Thymus (tissue), 11 donors: ENCODE measurements around the gene LIMCH1. TPM values are rescaled to one million over a fixed set of nuclear protein-coding genes. Genes with fewer than 3 reads are reported as not detected.
A peak's percentile ranks its signal among the peaks of the same experiment; 100 is the strongest.

Experiments used
- DNase-seq, 9 donors: peaks; one replicate each; pipeline ENCODE4 v3.0.0-alpha.2; 2013; ENCODE audit warnings: low spot score in 9 of 9, low read depth in 6 of 9, missing footprints in 1 of 9
- H3K27ac ChIP-seq, 2 donors: one replicate each; pipeline ENCODE4 v1.5.1; 2013; ENCODE audit warnings: control low read depth in 1 of 2, low read depth in 1 of 2, low read length in 1 of 2, mild to moderate bottlenecking in 1 of 2, moderate library complexity in 1 of 2
- H3K27me3 ChIP-seq, 2 donors: one replicate each; pipeline ENCODE4 v1.5.1; 2013; ENCODE audit warnings: low read length in 1 of 2; ENCODE audit not compliant: control insufficient read depth in 2 of 2, insufficient read depth in 1 of 2
- H3K36me3 ChIP-seq, 2 donors: one replicate each; pipeline ENCODE4 v1.5.1; 2013; ENCODE audit warnings: low read length in 1 of 2, mild to moderate bottlenecking in 1 of 2, moderate library complexity in 1 of 2; ENCODE audit not compliant: control insufficient read depth in 2 of 2, insufficient read depth in 2 of 2
- H3K4me1 ChIP-seq, 2 donors: one replicate each; pipeline ENCODE4 v1.5.1; 2013; ENCODE audit warnings: low read length in 2 of 2; ENCODE audit not compliant: control insufficient read depth in 2 of 2, insufficient read depth in 2 of 2
- H3K4me3 ChIP-seq, 2 donors: one replicate each; pipeline ENCODE4 v1.5.1; 2013; ENCODE audit warnings: low read length in 2 of 2, control low read depth in 1 of 2, mild to moderate bottlenecking in 1 of 2
- H3K9me3 ChIP-seq, 2 donors: one replicate each; pipeline ENCODE4 v1.5.1; 2013; ENCODE audit warnings: low read length in 1 of 2, mild to moderate bottlenecking in 1 of 2; ENCODE audit not compliant: control insufficient read depth in 2 of 2, insufficient read depth in 1 of 2
- WGBS: extraction: QIAGEN DNeasy Blood & Tissue Kit; methylation state at CpG from one replicate; pipeline ENCODE4 v1.1.7; 2013; 5-methylcytosine and 5-hydroxymethylcytosine counted together
- polyA plus RNA-seq: library from polyadenylated mRNA; stranded (reverse); fragments of 200-250 nt; gene quantifications from one replicate; pipeline ENCODE4 v1.2.3, GENCODE V29; 2013
- total RNA-seq: library from RNA; stranded (reverse); fragments of 120-200 nt; gene quantifications from one replicate; pipeline ENCODE4 v1.2.4, GENCODE V29; 2013
- donor health status: healthy.

The LIMCH1 gene
- total and polyA plus RNA-seq, 2 donors = 5.4 to 13.8 TPM

DNA sequence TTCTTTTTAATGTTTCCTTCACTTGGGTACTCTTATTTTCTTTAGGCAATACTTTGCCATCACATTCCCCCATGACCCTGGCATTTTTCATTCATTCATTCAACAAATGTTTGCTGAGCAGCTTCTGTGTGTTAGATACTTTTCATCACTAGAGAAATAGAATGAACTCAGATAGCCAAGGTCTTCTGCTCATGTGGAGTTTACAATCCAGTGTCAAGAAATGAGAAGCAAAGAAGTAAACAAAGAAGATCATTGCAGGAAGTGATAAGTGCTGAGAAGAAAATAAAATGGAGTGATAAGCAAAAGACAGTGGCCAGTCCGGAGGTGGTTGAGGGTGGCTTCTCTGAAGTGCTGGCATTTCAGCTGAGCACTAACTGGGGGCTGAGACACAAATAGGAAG lies 63.1 kb downstream of the LIMCH1 start:
- no peak for DNase-seq
- WGBS = 8% methylated on average over 1 of the region's 1 CpG
- no peaks in the 10 kb centered on the region for H3K27me3 ChIP-seq
- H3K4me3 ChIP-seq = no peak overlapping the region
- H3K27ac ChIP-seq = no peak overlapping the region
- no peaks in the 10 kb centered on the region for H3K9me3 ChIP-seq
- H3K36me3 ChIP-seq = no peaks in the 10 kb centered on the region
- peaks cover 0 to 2% of the 10 kb centered on the region in 2 donors for H3K4me1 ChIP-seq

DNA sequence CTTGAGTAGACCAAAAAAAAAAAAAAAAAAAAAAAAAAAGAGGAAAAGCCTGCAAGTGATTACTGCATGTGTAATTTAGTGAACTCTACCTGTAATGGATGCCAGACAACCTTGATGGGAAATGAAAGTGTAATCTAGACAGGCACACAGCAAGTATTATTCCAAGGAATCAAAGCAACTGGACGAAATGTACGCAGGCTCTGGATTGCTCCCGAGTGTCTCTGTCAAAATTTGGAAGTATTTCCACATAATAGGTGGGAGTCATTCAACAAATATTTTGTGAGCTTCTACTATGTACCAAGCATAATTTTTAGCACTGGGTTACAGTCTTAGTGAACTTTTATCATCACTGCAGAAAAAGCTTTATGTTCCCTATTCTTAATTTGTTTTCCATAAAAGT lies 64.2 kb downstream of the LIMCH1 start:
- Histone ChIP-seq H3K9me3 (no peaks in the 10 kb centered on the region), H3K4me1 (peaks cover 0 to 2% of the 10 kb centered on the region in 2 donors), H3K27ac (no peak overlapping the region), H3K4me3 (no peak overlapping the region), H3K36me3 (no peaks in the 10 kb centered on the region), H3K27me3 (no peaks in the 10 kb centered on the region)
- no peak for DNase-seq
- WGBS = 91% methylated on average over 3 of the region's 3 CpGs

DNA sequence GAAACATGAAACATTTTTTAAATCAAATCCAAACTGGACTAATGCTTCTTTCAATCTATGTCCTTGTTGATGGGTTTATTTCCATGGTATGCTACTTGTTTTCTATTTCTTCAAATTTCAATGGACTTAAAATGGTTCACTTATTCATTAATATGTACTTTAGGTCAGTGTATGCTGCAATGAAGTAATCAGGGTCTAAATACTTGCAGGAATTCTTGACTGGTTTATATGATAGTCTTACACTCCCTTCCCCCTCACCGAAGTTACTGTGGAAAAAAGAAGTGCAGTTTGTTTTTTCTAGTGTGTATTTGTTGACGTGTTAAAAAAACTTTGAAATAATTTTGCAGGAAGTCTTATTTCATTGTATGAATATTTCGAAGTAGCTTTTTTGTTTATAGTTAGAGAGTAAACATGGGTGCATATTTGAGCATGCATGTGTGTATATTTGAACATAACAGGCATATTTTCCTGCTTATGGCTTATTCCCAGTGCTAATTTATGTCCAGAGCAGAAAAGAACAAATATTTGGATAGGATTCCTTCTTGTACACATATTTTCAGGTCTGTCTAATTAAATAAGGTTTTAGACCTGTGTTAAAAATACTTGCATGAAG lies 65.0 kb downstream of the LIMCH1 start:
- H3K27me3 ChIP-seq = no peaks in the 10 kb centered on the region
- no peaks in the 10 kb centered on the region for H3K9me3 ChIP-seq
- H3K4me1 ChIP-seq = peaks cover 0 to 2% of the 10 kb centered on the region in 2 donors
- no peak for DNase-seq
- no peaks in the 10 kb centered on the region for H3K36me3 ChIP-seq
- H3K4me3 ChIP-seq = no peak overlapping the region
- H3K27ac ChIP-seq = no peak overlapping the region
- 94% methylated on average over 3 of the region's 3 CpGs for WGBS

DNA sequence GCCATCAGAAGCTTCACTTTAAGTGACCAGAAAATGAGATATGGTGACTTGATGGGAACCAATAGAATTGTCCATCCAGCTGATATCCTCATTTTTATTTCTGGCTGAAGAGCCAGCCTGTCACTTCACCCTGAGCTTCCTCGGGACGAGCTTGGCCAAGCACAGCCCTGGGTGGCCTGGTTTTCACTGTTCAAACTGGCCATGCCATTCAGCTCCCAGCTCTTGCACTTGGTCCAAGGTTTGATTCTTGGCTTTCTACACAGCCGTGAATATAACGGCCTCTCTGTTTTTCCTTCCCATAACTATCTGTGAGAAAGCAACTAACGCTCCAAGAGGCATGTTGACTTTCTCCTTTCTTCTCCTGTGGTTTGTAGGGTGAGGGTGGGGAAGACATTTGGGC lies 71.9 kb downstream of the LIMCH1 start:
- Histone ChIP-seq H3K9me3 (no peaks in the 10 kb centered on the region), H3K27me3 (no peaks in the 10 kb centered on the region), H3K4me3 (no peak overlapping the region), H3K36me3 (no peaks in the 10 kb centered on the region), H3K27ac (no peak overlapping the region), H3K4me1 (no peaks in the 10 kb centered on the region)
- no peak for DNase-seq
- 96% methylated on average over 5 of the region's 5 CpGs for whole genome bisulfite sequencing

DNA sequence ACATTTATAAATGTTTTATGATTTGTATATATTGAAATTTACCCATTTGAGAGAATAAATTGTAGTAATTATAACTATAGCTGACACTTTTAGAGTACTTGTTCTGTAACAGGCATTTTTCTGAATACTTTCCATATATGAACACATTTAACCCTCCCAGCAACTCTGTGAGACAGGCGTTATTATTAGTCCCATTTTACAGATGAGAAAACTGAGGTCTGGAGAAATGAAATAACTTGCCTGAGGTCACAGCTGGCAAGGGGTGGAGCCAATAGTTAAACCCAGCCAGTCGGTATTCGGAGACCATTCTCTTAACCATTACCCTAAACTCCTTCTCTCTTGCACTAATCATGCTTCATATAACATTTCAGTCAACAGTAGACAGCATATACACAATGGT lies 72.5 kb downstream of the LIMCH1 start:
- H3K9me3 ChIP-seq = no peaks in the 10 kb centered on the region
- no peaks in the 10 kb centered on the region for H3K36me3 ChIP-seq
- H3K27ac ChIP-seq = no peak overlapping the region
- H3K4me3 ChIP-seq = no peak overlapping the region
- WGBS = 97% methylated on average over 3 of the region's 3 CpGs
- no peak for DNase-seq
- no peaks in the 10 kb centered on the region for H3K4me1 ChIP-seq
- no peaks in the 10 kb centered on the region for H3K27me3 ChIP-seq

DNA sequence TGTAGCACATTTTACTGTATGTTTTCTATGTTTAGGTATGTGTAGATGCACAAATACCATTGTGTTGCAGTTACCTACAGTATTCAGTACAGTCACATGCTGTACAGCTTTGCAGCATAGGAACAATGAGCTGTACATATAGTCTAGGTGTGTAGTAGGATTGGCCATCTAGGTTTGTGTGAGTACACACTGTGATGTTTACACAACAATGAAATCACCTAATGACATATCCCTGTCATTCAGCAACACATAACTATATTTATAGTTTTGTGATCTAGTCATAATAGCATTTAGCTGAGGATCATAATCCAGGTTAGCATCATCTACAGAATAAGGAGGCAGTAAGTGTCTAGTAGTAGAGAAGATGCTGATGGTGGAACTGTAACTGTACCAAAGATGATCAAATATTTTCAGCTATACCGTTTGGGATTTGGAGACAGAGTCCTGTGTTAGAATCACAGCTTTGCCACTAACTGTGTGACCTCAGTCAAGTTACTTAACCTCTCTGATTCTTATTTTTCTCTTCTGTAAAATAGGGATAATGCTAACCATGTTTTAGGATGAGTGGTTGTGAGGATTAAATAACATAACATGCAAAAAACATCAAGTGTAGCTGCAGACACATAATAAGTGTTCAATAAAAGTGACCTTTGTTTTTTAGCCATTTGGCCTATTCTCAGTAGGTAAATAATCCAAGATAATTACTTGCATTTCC lies 73.3 kb downstream of the LIMCH1 start:
- WGBS = 91% methylated on average over 1 of the region's 1 CpG
- H3K27ac ChIP-seq = no peak overlapping the region

GRCh38 chr4:41611881-41612871 lies 74.2 kb downstream of the LIMCH1 start:
- no peak for DNase-seq
- Histone ChIP-seq H3K4me1 (no peaks in the 10 kb centered on the region), H3K9me3 (no peaks in the 10 kb centered on the region), H3K36me3 (no peaks in the 10 kb centered on the region), H3K4me3 (no peak overlapping the region), H3K27ac (no peak overlapping the region), H3K27me3 (no peaks in the 10 kb centered on the region)
- 84% methylated on average over 14 of the region's 14 CpGs for WGBS

More for the DNA sequence above, 73.3 kb downstream of the LIMCH1 start:
- Histone ChIP-seq H3K4me3 (no peak overlapping the region), H3K9me3 (no peaks in the 10 kb centered on the region), H3K27me3 (no peaks in the 10 kb centered on the region), H3K36me3 (no peaks in the 10 kb centered on the region), H3K4me1 (no peaks in the 10 kb centered on the region)
- DNase-seq = no peak

- H3K4me3 ChIP-seq = peak overlapping the region in 1 of 2 donors; percentile 17
- H3K4me1 ChIP-seq = no peaks in the 10 kb centered on the region
- 94% methylated on average over 15 of the region's 15 CpGs for WGBS
- DNase-seq = no peak
- H3K9me3 ChIP-seq = no peaks in the 10 kb centered on the region
- H3K27ac ChIP-seq = peak overlapping the region in 1 of 2 donors; percentile 7
- no peaks in the 10 kb centered on the region for H3K27me3 ChIP-seq
- no peaks in the 10 kb centered on the region for H3K36me3 ChIP-seq
Observed at GRCh38 chr4:41613386-41613785, 75.4 kb downstream of the LIMCH1 start.

DNA sequence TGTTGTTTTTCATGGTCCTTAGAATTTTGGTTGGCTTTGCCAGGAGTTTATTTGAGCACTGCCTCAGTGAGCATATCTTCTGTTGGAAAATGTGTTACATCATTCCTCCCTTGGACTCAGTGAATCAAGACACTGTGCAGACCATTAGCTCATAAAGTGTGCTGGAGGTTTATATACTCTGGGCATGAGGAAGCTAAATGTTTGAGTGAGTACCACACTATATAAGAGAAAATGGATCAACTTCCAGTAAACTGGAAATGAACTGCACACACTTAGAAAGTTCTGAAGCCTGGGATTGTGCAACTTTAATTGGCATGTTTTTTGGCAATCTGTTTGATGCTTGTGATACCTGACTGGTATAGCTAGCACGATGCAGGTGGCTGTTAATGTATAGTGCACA lies 75.9 kb downstream of the LIMCH1 start:
- Histone ChIP-seq H3K27me3 (no peaks in the 10 kb centered on the region), H3K9me3 (no peaks in the 10 kb centered on the region)

More for the DNA sequence above, 75.9 kb downstream of the LIMCH1 start:
- H3K36me3 ChIP-seq = no peaks in the 10 kb centered on the region
- 84% methylated on average over 1 of the region's 1 CpG for WGBS
- H3K4me3 ChIP-seq = peak overlapping the region in 1 of 2 donors; percentile 17
- no peaks in the 10 kb centered on the region for H3K4me1 ChIP-seq
- no peak for DNase-seq
- H3K27ac ChIP-seq = no peak overlapping the region
